T-cell (primary cell): ENCODE results near the gene RLN1. TPM values are rescaled to one million over a fixed set of nuclear protein-coding genes. Genes with fewer than 3 reads are reported as not detected.
A peak's percentile ranks its signal among the peaks of the same experiment; 100 is the strongest.
"Not testable (repeated sequence)": the region's sequence is repeated elsewhere in the genome, so short reads cannot be mapped to it uniquely, and the experiment has no call there.

Source experiments
- ATAC-seq, 4 experiments: fragments of 200-7000 bp in 3 of 4; fragments of 150-1000 bp in 1 of 4; cut with Tn5 transposase; replicated peaks in 1 of 4; 1 replicate in 3 of 4; 2 replicates in 1 of 4; pipeline ENCODE4 v1.10.0; 2021; ENCODE audit warnings: moderate library complexity in 3 of 4, mild to moderate bottlenecking in 2 of 4, moderate number of reproducible peaks in 1 of 4
- CTCF ChIA-PET, 2 donors: fragments of 300-600 bp; sonication (Branson Sonifier 250); formaldehyde crosslinking; loops; one replicate each; lab custom pipeline; 2022; ENCODE audit warnings: antibody characterized with exemption in 2 of 2; lab: Charles Lee
- POLR2A ChIA-PET, 2 donors: fragments of 300-600 bp; sonication (Branson Sonifier 250); formaldehyde crosslinking; loops; one replicate each; lab custom pipeline; 2022; ENCODE audit warnings: antibody characterized with exemption in 2 of 2; lab: Charles Lee
- DNase-seq, 35 experiments: peaks; one replicate each; pipeline versions ENCODE4 v3.0.0 to v3.0.0-alpha.2; 2013 to 2023
- H3K27ac ChIP-seq: one replicate; pipeline ENCODE4 v1.5.1; 2013; ENCODE audit warnings: low read length
- H3K27me3 ChIP-seq, 2 experiments: replicated peaks in 1 of 2; 1 replicate in 1 of 2; 2 replicates in 1 of 2; pipeline versions ENCODE4 v1.6.1 to v1.7.0; 2013; ENCODE audit warnings: low read length in 1 of 2, mixed read lengths in 1 of 2; ENCODE audit not compliant: control insufficient read depth in 2 of 2, insufficient read depth in 2 of 2; ENCODE audit errors: extremely low read depth in 1 of 2
- H3K36me3 ChIP-seq, 2 donors: 1 replicate in 1 of 2; 2 replicates in 1 of 2; pipeline versions ENCODE4 v1.6.1 to v1.7.0; 2013; ENCODE audit warnings: low read length in 1 of 2; ENCODE audit not compliant: control insufficient read depth in 2 of 2, insufficient read depth in 1 of 2; ENCODE audit errors: extremely low read depth in 1 of 2
- H3K4me1 ChIP-seq, 2 experiments: 1 replicate in 1 of 2; 2 replicates in 1 of 2; pipeline versions ENCODE4 v1.6.1 to v1.7.0; 2013; ENCODE audit warnings: low read length in 2 of 2, mixed read lengths in 1 of 2; ENCODE audit not compliant: insufficient read depth in 2 of 2, control insufficient read depth in 1 of 2; ENCODE audit errors: extremely low read depth in 1 of 2
- H3K4me3 ChIP-seq, 2 donors: 1 replicate in 1 of 2; 2 replicates in 1 of 2; pipeline versions ENCODE4 v1.5.1 to v1.7.0; 2013; ENCODE audit warnings: mild to moderate bottlenecking in 2 of 2, low read length in 1 of 2, moderate library complexity in 1 of 2; ENCODE audit not compliant: control insufficient read depth in 1 of 2; ENCODE audit errors: extremely low read depth in 1 of 2
- H3K9me3 ChIP-seq: 2 replicates; pipeline ENCODE4 v1.7.0; 2013
- H3K27ac Mint-ChIP-seq, 2 donors: one replicate each; pipeline ENCODE4 v1.8.0; 2020 to 2021; ENCODE audit warnings: mild to moderate bottlenecking in 2 of 2, mixed read lengths in 2 of 2
- H3K27me3 Mint-ChIP-seq, 2 donors: one replicate each; pipeline ENCODE4 v1.8.0; 2021 to 2022; ENCODE audit warnings: mixed read lengths in 2 of 2
- H3K36me3 Mint-ChIP-seq: one replicate; pipeline ENCODE4 v1.8.0; 2021; ENCODE audit warnings: mixed read lengths
- H3K4me1 Mint-ChIP-seq, 3 donors: one replicate each; pipeline ENCODE4 v1.8.0; 2020 to 2022; ENCODE audit warnings: mixed read lengths in 3 of 3, mild to moderate bottlenecking in 1 of 3
- H3K4me3 Mint-ChIP-seq, 3 donors: one replicate each; pipeline ENCODE4 v1.8.0; 2020 to 2022; ENCODE audit warnings: mild to moderate bottlenecking in 3 of 3, mixed read lengths in 3 of 3, moderate library complexity in 3 of 3
- H3K9me3 Mint-ChIP-seq, 3 donors: one replicate each; pipeline ENCODE4 v1.8.0; 2020 to 2022; ENCODE audit warnings: mixed read lengths in 3 of 3
- WGBS: methylation state at CpG from one replicate; pipeline ENCODE4 v1.1.5; 2013; ENCODE audit warnings: missing lambda C conversion rate; ENCODE audit not compliant: insufficient coverage; 5-methylcytosine and 5-hydroxymethylcytosine counted together
- total RNA-seq, 35 experiments: library from RNA in 6 of 35; stranded (reverse) in 6 of 35; fragments of 120-200 nt in 1 of 35; gene quantifications; one replicate each; pipeline versions ENCODE4 v1.2.1 to v1.2.4 and lab custom pipeline; 2013 to 2026

Gene RLN1
- total RNA-seq (1 to 10 TPM; 1.6 to 4.8 (median 3.5) TPM), total RNA-seq (lab: John Stamatoyannopoulos, UW) (0.23 to 4.7 (median 1.1) reads per million in 29 experiments)
- 3.6 TPM for total RNA-seq (2013)

- peak within 1 kb of the TSS; percentile 41 for H3K27ac ChIP-seq
- DNase-seq = peak in 15 of 35 experiments; percentile 1 to 39 (median 12)
- CTCF ChIA-PET = interaction anchor here in 1 of 2 donors (0.7 kb wide), 1 partner anchor 261 kb away, joined by 3 read pairs; no protein-coding TSS in a partner anchor
Measured at GRCh38 chr9:5338992-5339981, at the start of gene RLN1. Gene RLN1, minus strand, starts transcription at chr9:5339876. Its CDS starts 130 bp downstream, at chr9:5339746.

GRCh38 chr9:5389109-5389732 is 49.5 kb upstream of the RLN1 start:
- DNase-seq = peak in 2 of 35 experiments; percentile 10 to 13
- peaks cover 20 to 26% (median 21%) of the 10 kb centered on the region in 3 donors for H3K4me1 Mint-ChIP-seq

More at GRCh38 chr9:5338992-5339981, at the start of gene RLN1:
- H3K9me3 Mint-ChIP-seq, POLR2A ChIA-PET, H3K27me3 ChIP-seq, H3K36me3 Mint-ChIP-seq, H3K36me3 ChIP-seq, H3K27me3 Mint-ChIP-seq, H3K9me3 ChIP-seq: not testable (repeated sequence)
- Mint-ChIP-seq H3K4me1 (peaks cover 29 to 34% (median 32%) of the 10 kb centered on the region in 3 donors), H3K4me3 (peak within 1 kb of the TSS; percentile 61 to 70 (median 63)), H3K27ac (peak within 1 kb of the TSS; percentile 72 to 84)
- peak within 1 kb of the TSS in 1 of 2 donors; percentile 19 for H3K4me3 ChIP-seq
- peaks cover 10 to 21% of the 10 kb centered on the region in 2 experiments for H3K4me1 ChIP-seq
- 19% methylated on average over 14 of the region's 50 CpGs for WGBS
- peak; percentile 96 to 98 (median 97) for ATAC-seq

GRCh38 chr9:5388026-5388819 is 48.5 kb upstream of the RLN1 start:
- Mint-ChIP-seq H3K27ac (no peak overlapping the region), H3K4me3 (no peak overlapping the region), H3K4me1 (peaks cover 15 to 23% (median 21%) of the 10 kb centered on the region in 3 donors), H3K27me3 (no peaks in the 10 kb centered on the region), H3K9me3 (no peaks in the 10 kb centered on the region), H3K36me3 (peaks cover 27% of the 10 kb centered on the region)
- no peak overlapping the region for H3K4me3 ChIP-seq
- DNase-seq (no peak), ATAC-seq (no peak)
- H3K27ac ChIP-seq = no peak overlapping the region
- H3K27me3 ChIP-seq = no peaks in the 10 kb centered on the region
- POLR2A ChIA-PET = no interaction called here
- no peaks in the 10 kb centered on the region for H3K9me3 ChIP-seq
- CTCF ChIA-PET = no interaction called here
- H3K4me1 ChIP-seq = no peaks in the 10 kb centered on the region
- no peaks in the 10 kb centered on the region for H3K36me3 ChIP-seq
- WGBS = 100% methylated on average over 2 of the region's 5 CpGs

More at GRCh38 chr9:5389109-5389732, 49.5 kb upstream of the RLN1 start:
- H3K9me3 Mint-ChIP-seq = no peaks in the 10 kb centered on the region
- WGBS = 32% methylated on average over 2 of the region's 3 CpGs
- H3K27me3 ChIP-seq = no peaks in the 10 kb centered on the region
- H3K36me3 Mint-ChIP-seq = peaks cover 24% of the 10 kb centered on the region
- no peak overlapping the region for H3K27ac Mint-ChIP-seq
- no peaks in the 10 kb centered on the region for H3K27me3 Mint-ChIP-seq
- CTCF ChIA-PET = no interaction called here
- H3K4me3 Mint-ChIP-seq = no peak overlapping the region
- no peak overlapping the region for H3K4me3 ChIP-seq
- H3K27ac ChIP-seq = no peak overlapping the region
- no peak for ATAC-seq
- no peaks in the 10 kb centered on the region for H3K9me3 ChIP-seq
- H3K36me3 ChIP-seq = no peaks in the 10 kb centered on the region
- no peaks in the 10 kb centered on the region for H3K4me1 ChIP-seq
- POLR2A ChIA-PET = no interaction called here

- peak overlapping the region in 1 of 2 donors; percentile 46 for H3K27ac Mint-ChIP-seq
- no peaks in the 10 kb centered on the region for H3K9me3 Mint-ChIP-seq
- no peak overlapping the region for H3K4me3 ChIP-seq
- no peaks in the 10 kb centered on the region for H3K9me3 ChIP-seq
- peaks cover 35% of the 10 kb centered on the region for H3K36me3 Mint-ChIP-seq
- H3K4me1 ChIP-seq = no peaks in the 10 kb centered on the region
- H3K4me1 Mint-ChIP-seq = peaks cover 11 to 19% (median 17%) of the 10 kb centered on the region in 3 donors
- peaks cover 0 to 3% of the 10 kb centered on the region in 2 donors for H3K36me3 ChIP-seq
- ATAC-seq = no peak
- no peak overlapping the region for H3K27ac ChIP-seq
- H3K27me3 ChIP-seq = no peaks in the 10 kb centered on the region
- H3K4me3 Mint-ChIP-seq = no peak overlapping the region
- POLR2A ChIA-PET = no interaction called here
- CTCF ChIA-PET = no interaction called here
- no peaks in the 10 kb centered on the region for H3K27me3 Mint-ChIP-seq
- no peak for DNase-seq
Measured at GRCh38 chr9:5384436-5384835, 44.8 kb upstream of the RLN1 start.

- no peak for ATAC-seq
- Histone ChIP-seq H3K4me1 (no peaks in the 10 kb centered on the region), H3K4me3 (no peak overlapping the region), H3K36me3 (peaks cover 0 to 3% of the 10 kb centered on the region in 2 donors), H3K27me3 (no peaks in the 10 kb centered on the region), H3K9me3 (no peaks in the 10 kb centered on the region), H3K27ac (no peak overlapping the region)
- Mint-ChIP-seq H3K27ac (no peak overlapping the region), H3K36me3 (peaks cover 39% of the 10 kb centered on the region), H3K27me3 (no peaks in the 10 kb centered on the region), H3K4me3 (no peak overlapping the region), H3K4me1 (peaks cover 10 to 11% (median 10%) of the 10 kb centered on the region in 3 donors), H3K9me3 (no peaks in the 10 kb centered on the region)
- no peak for DNase-seq
- POLR2A ChIA-PET = no interaction called here
- WGBS = 73% methylated on average over 3 of the region's 3 CpGs
- CTCF ChIA-PET = no interaction called here
Measured at GRCh38 chr9:5382479-5382878, 42.8 kb upstream of the RLN1 start.
